CD8-positive, alpha-beta memory T cell (primary cell): ENCODE data around the gene SYNE2. TPM values are rescaled to one million over a fixed set of nuclear protein-coding genes. Genes with fewer than 3 reads are reported as not detected.

Experiments
- CTCF ChIA-PET: fragments of 350-600 bp; sonication (Branson Sonifier 250); formaldehyde crosslinking; loops from one replicate; lab custom pipeline; 2021; ENCODE audit warnings: antibody characterized with exemption; lab: Charles Lee
- POLR2A ChIA-PET: fragments of 350-600 bp; sonication (Branson Sonifier 250); formaldehyde crosslinking; loops from one replicate; lab custom pipeline; 2021; ENCODE audit warnings: antibody characterized with exemption; lab: Charles Lee
- DNase-seq, 5 donors: peaks; one replicate each; pipeline versions ENCODE4 v3.0.0 to v3.0.0-alpha.2; 2020 to 2022; ENCODE audit warnings: mixed read lengths in 1 of 5
- H3K27ac ChIP-seq: one replicate; pipeline ENCODE4 v1.7.0; 2013; ENCODE audit warnings: low read depth, mild to moderate bottlenecking, low read length, moderate library complexity
- H3K27me3 ChIP-seq: 2 replicates; pipeline ENCODE4 v1.7.0; 2013; ENCODE audit warnings: low read length, mild to moderate bottlenecking; ENCODE audit not compliant: insufficient read depth, poor library complexity, severe bottlenecking
- H3K36me3 ChIP-seq: 2 replicates; pipeline ENCODE4 v1.7.0; 2013; ENCODE audit warnings: mild to moderate bottlenecking, low read length, moderate library complexity; ENCODE audit not compliant: insufficient read depth
- H3K4me1 ChIP-seq: 2 replicates; pipeline ENCODE4 v1.7.0; 2013; ENCODE audit warnings: mild to moderate bottlenecking, low read length, moderate library complexity; ENCODE audit not compliant: insufficient read depth
- H3K4me3 ChIP-seq: 2 replicates; pipeline ENCODE4 v1.7.0; 2013; ENCODE audit warnings: mild to moderate bottlenecking, low read length
- H3K9me3 ChIP-seq: 2 replicates; pipeline ENCODE4 v1.7.0; 2013; ENCODE audit warnings: mild to moderate bottlenecking, low read length
- H3K27ac Mint-ChIP-seq, 8 donors: one replicate each; pipeline ENCODE4 v1.8.0; 2020 to 2021; ENCODE audit warnings: mixed read lengths in 8 of 8, mild to moderate bottlenecking in 6 of 8, inconsistent platforms in 3 of 8, moderate library complexity in 3 of 8
- H3K27me3 Mint-ChIP-seq, 2 donors: one replicate each; pipeline ENCODE4 v1.8.0; 2020 to 2021; ENCODE audit warnings: mixed read lengths in 2 of 2, mild to moderate bottlenecking in 1 of 2, moderate library complexity in 1 of 2
- H3K36me3 Mint-ChIP-seq, 3 donors: one replicate each; pipeline ENCODE4 v1.8.0; 2020 to 2021; ENCODE audit warnings: mixed read lengths in 3 of 3, inconsistent platforms in 1 of 3, mild to moderate bottlenecking in 1 of 3
- H3K4me1 Mint-ChIP-seq, 3 donors: one replicate each; pipeline ENCODE4 v1.8.0; 2020 to 2021; ENCODE audit warnings: mixed read lengths in 3 of 3, inconsistent platforms in 1 of 3, mild to moderate bottlenecking in 1 of 3
- H3K4me3 Mint-ChIP-seq, 7 donors: one replicate each; pipeline ENCODE4 v1.8.0; 2020 to 2021; ENCODE audit warnings: mixed read lengths in 7 of 7, mild to moderate bottlenecking in 6 of 7, moderate library complexity in 4 of 7, inconsistent platforms in 2 of 7
- H3K9me3 Mint-ChIP-seq, 5 donors: one replicate each; pipeline ENCODE4 v1.8.0; 2020 to 2022; ENCODE audit warnings: mixed read lengths in 5 of 5, mild to moderate bottlenecking in 3 of 5, moderate library complexity in 2 of 5, inconsistent platforms in 1 of 5
- polyA plus RNA-seq: library from polyadenylated mRNA; unstranded; fragments of 300-500 nt; fragmentation: Illumina TruSeq; gene quantifications from one replicate; pipeline ENCODE4 v1.2.3, GENCODE V29; 2021
- total RNA-seq, 2 experiments: library from RNA; stranded (reverse); gene quantifications; one replicate each; pipeline ENCODE4 v1.2.3, GENCODE V29; 2021

The SYNE2 gene
- total and polyA plus RNA-seq, 3 experiments from 2014 or later, result 45.2 to 104 (median 45.6) TPM

- Histone ChIP-seq H3K27ac (no peak overlapping the region), H3K4me1 (no peaks in the 10 kb centered on the region), H3K27me3 (no peaks in the 10 kb centered on the region), H3K4me3 (no peak overlapping the region), H3K9me3 (no peaks in the 10 kb centered on the region), H3K36me3 (peaks cover 14% of the 10 kb centered on the region)
- peaks cover 12 to 24% (median 20%) of the 10 kb centered on the region in 3 donors for H3K4me1 Mint-ChIP-seq
- POLR2A ChIA-PET, result no interaction called here
- H3K27ac Mint-ChIP-seq, result no peak overlapping the region
- no peaks in the 10 kb centered on the region for H3K27me3 Mint-ChIP-seq
- peaks cover 10 to 75% (median 28%) of the 10 kb centered on the region in 3 donors for H3K36me3 Mint-ChIP-seq
- no peak for DNase-seq
- no peak overlapping the region for H3K4me3 Mint-ChIP-seq
- H3K9me3 Mint-ChIP-seq, result no peaks in the 10 kb centered on the region
- CTCF ChIA-PET, result interaction anchor here (1.8 kb wide), 1 partner anchor 98 kb away, joined by 5 read pairs; the partner anchor contains the start of gene SYNE2
These were observed 98.6 kb downstream of the SYNE2 start for GRCh38 chr14:63951429-63951828.

- peaks cover 12 to 24% (median 20%) of the 10 kb centered on the region in 3 donors for H3K4me1 Mint-ChIP-seq
- H3K27ac ChIP-seq, result no peak overlapping the region
- H3K9me3 ChIP-seq, result no peaks in the 10 kb centered on the region
- no peak overlapping the region for H3K4me3 ChIP-seq
- H3K9me3 Mint-ChIP-seq, result no peaks in the 10 kb centered on the region
- ChIA-PET CTCF (interaction anchor here (0.9 to 1.8 kb wide), 3 partner anchors 9 to 99 kb away, joined by 3 to 5 read pairs (median 3); partner anchors contain the start of gene SYNE2), POLR2A (no interaction called here)
- no peaks in the 10 kb centered on the region for H3K4me1 ChIP-seq
- no peak for DNase-seq
- H3K4me3 Mint-ChIP-seq, result no peak overlapping the region
- H3K27me3 Mint-ChIP-seq, result no peaks in the 10 kb centered on the region
- H3K27me3 ChIP-seq, result no peaks in the 10 kb centered on the region
- H3K36me3 Mint-ChIP-seq, result peaks cover 10 to 78% (median 32%) of the 10 kb centered on the region in 3 donors
- peaks cover 18% of the 10 kb centered on the region for H3K36me3 ChIP-seq
- H3K27ac Mint-ChIP-seq, result peak overlapping the region in 7 of 8 donors; percentile 16 to 86 (median 33)
These were observed 99.5 kb downstream of the SYNE2 start for GRCh38 chr14:63952053-63952932.

GRCh38 chr14:63952933-63953437 lies 100.2 kb downstream of the SYNE2 start:
- Mint-ChIP-seq H3K27ac (peak overlapping the region in 7 of 8 donors; percentile 16 to 88 (median 32)), H3K36me3 (peaks cover 10 to 77% (median 32%) of the 10 kb centered on the region in 3 donors)
- CTCF ChIA-PET, result interaction anchor here (0.9 to 1.1 kb wide), 2 partner anchors 9 kb away, joined by 3 read pairs; no protein-coding TSS in a partner anchor

GRCh38 chr14:63956326-63956725 lies 103.5 kb downstream of the SYNE2 start:
- H3K4me1 ChIP-seq, result no peaks in the 10 kb centered on the region
- no peak for DNase-seq
- Mint-ChIP-seq H3K27ac (peak overlapping the region in 2 of 8 donors; percentile 12 to 54), H3K9me3 (no peaks in the 10 kb centered on the region), H3K4me3 (no peak overlapping the region), H3K4me1 (peaks cover 14 to 24% (median 20%) of the 10 kb centered on the region in 3 donors), H3K27me3 (no peaks in the 10 kb centered on the region), H3K36me3 (peaks cover 5 to 73% (median 33%) of the 10 kb centered on the region in 3 donors)
- peaks cover 18% of the 10 kb centered on the region for H3K36me3 ChIP-seq
- ChIA-PET POLR2A (no interaction called here), CTCF (no interaction called here)
- H3K4me3 ChIP-seq, result no peak overlapping the region
- H3K27me3 ChIP-seq, result no peaks in the 10 kb centered on the region
- H3K9me3 ChIP-seq, result no peaks in the 10 kb centered on the region
- H3K27ac ChIP-seq, result no peak overlapping the region

More at GRCh38 chr14:63952933-63953437, 100.2 kb downstream of the SYNE2 start:
- no peaks in the 10 kb centered on the region for H3K9me3 ChIP-seq
- H3K36me3 ChIP-seq, result peaks cover 18% of the 10 kb centered on the region
- Mint-ChIP-seq H3K27me3 (no peaks in the 10 kb centered on the region), H3K9me3 (no peaks in the 10 kb centered on the region), H3K4me3 (no peak overlapping the region), H3K4me1 (peaks cover 12 to 24% (median 20%) of the 10 kb centered on the region in 3 donors)
- H3K27me3 ChIP-seq, result no peaks in the 10 kb centered on the region
- H3K27ac ChIP-seq, result no peak overlapping the region
- DNase-seq, result no peak
- H3K4me1 ChIP-seq, result no peaks in the 10 kb centered on the region
- H3K4me3 ChIP-seq, result no peak overlapping the region
- POLR2A ChIA-PET, result no interaction called here

- H3K4me1 Mint-ChIP-seq, result peaks cover 0 to 1% (median 0%) of the 10 kb centered on the region in 3 donors
- no peaks in the 10 kb centered on the region for H3K27me3 Mint-ChIP-seq
- no peaks in the 10 kb centered on the region for H3K4me1 ChIP-seq
- H3K36me3 ChIP-seq, result peaks cover 22% of the 10 kb centered on the region
- no peak overlapping the region for H3K4me3 Mint-ChIP-seq
- H3K27ac ChIP-seq, result no peak overlapping the region
- H3K9me3 Mint-ChIP-seq, result no peaks in the 10 kb centered on the region
- CTCF ChIA-PET, result interaction anchor here (1.2 to 1.5 kb wide), 2 partner anchors 109 to 161 kb away, joined by 3 to 5 read pairs; partner anchors contain the start of gene SYNE2
- H3K27me3 ChIP-seq, result no peaks in the 10 kb centered on the region
- no peak for DNase-seq
- POLR2A ChIA-PET, result no interaction called here
- H3K36me3 Mint-ChIP-seq, result peaks cover 0 to 67% (median 18%) of the 10 kb centered on the region in 3 donors
- peak overlapping the region in 1 of 8 donors; percentile 42 for H3K27ac Mint-ChIP-seq
- H3K4me3 ChIP-seq, result no peak overlapping the region
- H3K9me3 ChIP-seq, result no peaks in the 10 kb centered on the region
These were observed 108.2 kb downstream of the SYNE2 start for GRCh38 chr14:63960926-63961567.

GRCh38 chr14:63962906-63963305 lies 110.1 kb downstream of the SYNE2 start:
- ChIA-PET POLR2A (interaction anchor here (0.6 kb wide), 1 partner anchor 28 kb away, joined by 3 read pairs; no protein-coding TSS in a partner anchor), CTCF (interaction anchor here (1.5 kb wide), 2 partner anchors 111 to 163 kb away, joined by 3 read pairs; no protein-coding TSS in a partner anchor)
- no peaks in the 10 kb centered on the region for H3K27me3 Mint-ChIP-seq
- no peaks in the 10 kb centered on the region for H3K4me1 ChIP-seq
- H3K4me3 Mint-ChIP-seq, result no peak overlapping the region
- H3K27ac Mint-ChIP-seq, result peak overlapping the region in 1 of 8 donors; percentile 61
- H3K27me3 ChIP-seq, result no peaks in the 10 kb centered on the region
- H3K4me1 Mint-ChIP-seq, result peaks cover 0 to 1% (median 0%) of the 10 kb centered on the region in 3 donors
- peaks cover 25% of the 10 kb centered on the region for H3K36me3 ChIP-seq
- H3K9me3 Mint-ChIP-seq, result no peaks in the 10 kb centered on the region
- no peak overlapping the region for H3K27ac ChIP-seq
- H3K36me3 Mint-ChIP-seq, result peaks cover 0 to 71% (median 17%) of the 10 kb centered on the region in 3 donors
- H3K4me3 ChIP-seq, result no peak overlapping the region
- no peaks in the 10 kb centered on the region for H3K9me3 ChIP-seq
- DNase-seq, result no peak

- Histone ChIP-seq H3K36me3 (peaks cover 25% of the 10 kb centered on the region), H3K4me3 (no peak overlapping the region), H3K9me3 (no peaks in the 10 kb centered on the region), H3K4me1 (no peaks in the 10 kb centered on the region), H3K27me3 (no peaks in the 10 kb centered on the region), H3K27ac (no peak overlapping the region)
- no peak for DNase-seq
- peaks cover 0 to 1% (median 0%) of the 10 kb centered on the region in 3 donors for H3K4me1 Mint-ChIP-seq
- H3K36me3 Mint-ChIP-seq, result peaks cover 0 to 73% (median 16%) of the 10 kb centered on the region in 3 donors
- ChIA-PET POLR2A (no interaction called here), CTCF (interaction anchor here (1.5 kb wide), 1 partner anchor 111 kb away, joined by 3 read pairs; no protein-coding TSS in a partner anchor)
- H3K27me3 Mint-ChIP-seq, result no peaks in the 10 kb centered on the region
- H3K4me3 Mint-ChIP-seq, result no peak overlapping the region
- H3K9me3 Mint-ChIP-seq, result no peaks in the 10 kb centered on the region
- H3K27ac Mint-ChIP-seq, result no peak overlapping the region
These were observed 110.6 kb downstream of the SYNE2 start for GRCh38 chr14:63963439-63963838.
